Activated T-helper 1 cell treated with anti-CD3 and anti-CD28 coated beads, Interleukin-12 subunit alpha, Interleukin-12 subunit beta, Interleukin-2, Interleukin-4 antibody, amounts not matched to agents 30 ng/mL and 10 ng/mL and 1 ng/mL, durations not matched to agents 14 hours and 24 hours and 36 hours (primary cell): ENCODE data around the gene ACSL3. TPM values are rescaled to one million over a fixed set of nuclear protein-coding genes. Genes with fewer than 3 reads are reported as not detected.

Experiments used
- DNase-seq: peaks from one replicate; pipeline ENCODE4 v3.0.0; 2021; ENCODE audit warnings: low spot score
- H3K27ac Mint-ChIP-seq: one replicate; pipeline ENCODE4 v1.8.0; 2021; ENCODE audit warnings: mild to moderate bottlenecking, mixed read lengths
- H3K27me3 Mint-ChIP-seq: one replicate; pipeline ENCODE4 v1.8.0; 2022; ENCODE audit warnings: mild to moderate bottlenecking, moderate library complexity, mixed read lengths; ENCODE audit not compliant: insufficient read depth
- H3K36me3 Mint-ChIP-seq: one replicate; pipeline ENCODE4 v1.8.0; 2021; ENCODE audit warnings: low read depth, mixed read lengths
- H3K4me1 Mint-ChIP-seq: one replicate; pipeline ENCODE4 v1.8.0; 2021; ENCODE audit warnings: low read depth, mixed read lengths
- H3K4me3 Mint-ChIP-seq: one replicate; pipeline ENCODE4 v1.8.0; 2021; ENCODE audit warnings: mild to moderate bottlenecking, moderate library complexity, mixed read lengths
- H3K9me3 Mint-ChIP-seq: one replicate; pipeline ENCODE4 v1.8.0; 2021; ENCODE audit warnings: mixed read lengths
- intact Hi-C: fragments of 100-400 bp; cut with micrococcal nuclease; formaldehyde crosslinking; loops from one replicate; pipeline ENCODE4 v1.15.1; 2024
- total RNA-seq: library from RNA; stranded (reverse); gene quantifications from 2 replicates; pipeline ENCODE4 v1.2.3, GENCODE V29; 2022

ACSL3 gene
- total RNA-seq, 1 donor from 2014 or later, result 75.4 TPM

DNA sequence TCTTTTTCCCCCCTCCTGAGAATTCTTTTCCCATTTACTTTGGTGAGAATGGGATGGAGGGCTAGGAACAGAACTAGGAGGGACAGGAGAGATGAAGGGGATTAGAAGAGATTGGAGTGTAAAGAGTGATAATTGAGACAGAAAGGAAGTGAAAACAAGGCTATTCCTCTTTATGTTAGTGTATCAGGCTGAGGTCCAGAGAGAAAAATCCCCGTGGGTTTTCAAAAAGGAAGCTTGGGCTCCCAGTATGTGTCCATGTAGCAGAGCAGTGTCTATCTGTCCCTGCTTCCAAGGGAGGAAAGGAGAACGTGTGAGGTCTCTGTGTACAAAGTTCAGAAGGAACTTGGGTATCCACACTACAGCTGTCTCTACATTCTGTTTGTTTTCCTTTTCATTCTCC is 131.3 kb downstream of the ACSL3 start:
- Mint-ChIP-seq H3K27ac (no peak overlapping the region), H3K4me3 (no peak overlapping the region), H3K36me3 (no peaks in the 10 kb centered on the region), H3K4me1 (no peaks in the 10 kb centered on the region), H3K27me3 (peaks cover 2% of the 10 kb centered on the region), H3K9me3 (peaks cover 2% of the 10 kb centered on the region)
- no peak for DNase-seq
- intact Hi-C loops, result no loop called here

Other genes with a start within 250 kb of the ACSL3 start
- 48.9 and 53.4 TPM in 2 replicates for gene FARSB, start 204.9 kb upstream of the ACSL3 start, total RNA-seq
- gene MOGAT1, start 189.4 kb upstream of the ACSL3 start, total RNA-seq, result not detected in 2 replicates
- gene KCNE4, start 191.2 kb downstream of the ACSL3 start, total RNA-seq, result not detected in 2 replicates